A549 (cell line): ENCODE measurements around the gene TP53RK. TPM values are rescaled to one million over a fixed set of nuclear protein-coding genes. Genes with fewer than 3 reads are reported as not detected.

Experiments
- ATAC-seq, 2 experiments: fragments of 200-7000 bp in 1 of 2; fragments of >200 bp in 1 of 2; cut with Nextera tagmentation in 1 of 2; cut with Tn5 transposase in 1 of 2; 3 replicates each; pipeline versions ENCODE4 v1.8.0 to v1.9.1; 2018 to 2020; ENCODE audit warnings: mild to moderate bottlenecking in 1 of 2, moderate library complexity in 1 of 2
- CTCF ChIA-PET: fragments of 300-600 bp; sonication (Branson Sonifier 250); formaldehyde crosslinking; extraction: SDS; loops from one replicate; lab custom pipeline; 2021; ENCODE audit warnings: antibody characterized with exemption, inconsistent platforms; lab: Yijun Ruan, JAX
- POLR2A ChIA-PET: fragments of 350-600 bp; formaldehyde crosslinking; extraction: SDS; loops from one replicate; lab custom pipeline; 2021; ENCODE audit warnings: antibody characterized with exemption, inconsistent platforms; lab: Yijun Ruan, JAX
- DNase-seq, 2 experiments: peaks; one replicate each; pipeline versions ENCODE4 v3.0.0 to v3.0.0-alpha.2; 2011 to 2016; ENCODE audit warnings: low read depth in 1 of 2, low spot score in 1 of 2
- FAIRE-seq: peaks from 2 replicates; lab custom pipeline; 2011; peaks lifted over from hg19 to GRCh38; lab: Jason Lieb, UNC
- H3K27ac ChIP-seq, 2 experiments: fragments of >200 bp; sonication (Bioruptor Twin); formaldehyde crosslinking; 3 replicates each; pipeline ENCODE4 v1.5.1; 2016 to 2017
- H3K4me1 ChIP-seq: fragments of >200 bp; sonication (Bioruptor Twin); formaldehyde crosslinking; 3 replicates; pipeline ENCODE4 v1.6.1; 2016
- H3K4me2 ChIP-seq: fragments of >200 bp; sonication (Bioruptor Twin); formaldehyde crosslinking; 3 replicates; pipeline ENCODE4 v1.6.1; 2016
- H3K4me3 ChIP-seq: fragments of >200 bp; sonication (Bioruptor Twin); formaldehyde crosslinking; 3 replicates; pipeline ENCODE4 v1.5.1; 2016
- H3K9me3 ChIP-seq: fragments of >200 bp; sonication (Bioruptor Twin); formaldehyde crosslinking; 3 replicates; pipeline ENCODE4 v1.6.1; 2016
- CBX2 ChIP-seq: fragments of 200-600 bp; sonication (generic); IDR thresholded peaks from 2 replicates; pipeline ENCODE4 v1.6.1; 2016; ENCODE audit warnings: low read depth, mild to moderate bottlenecking, borderline replicate concordance
- CBX8 ChIP-seq: fragments of 200-600 bp; sonication (generic); IDR thresholded peaks from 2 replicates; pipeline ENCODE4 v1.6.1; 2016
- EHMT2 ChIP-seq: fragments of 200-600 bp; sonication (generic); IDR thresholded peaks from 2 replicates; pipeline ENCODE4 v1.6.1; 2016; ENCODE audit warnings: antibody characterized with exemption, low read depth, mild to moderate bottlenecking, moderate library complexity
- EP300 ChIP-seq, 2 experiments: fragments of >200 bp; sonication (Bioruptor Twin); formaldehyde crosslinking; IDR thresholded peaks; 2 replicates in 1 of 2; 3 replicates in 1 of 2; pipeline ENCODE4 v1.6.1; 2016 to 2017
- FOXS1 ChIP-seq: fragments of 250-450 bp; sonication (Bioruptor Pico); IDR thresholded peaks from 2 replicates; pipeline ENCODE4 v1.5.0; 2020; ENCODE audit warnings: mild to moderate bottlenecking, moderate library complexity
- HDAC2 ChIP-seq: fragments of 200-600 bp; sonication (generic); IDR thresholded peaks from 2 replicates; pipeline ENCODE4 v1.6.1; 2016
- HOXA7 ChIP-seq: fragments of 250-450 bp; sonication (Bioruptor Pico); IDR thresholded peaks from 2 replicates; pipeline ENCODE4 v1.5.0; 2020; ENCODE audit warnings: mild to moderate bottlenecking, moderate library complexity
- HOXB5 ChIP-seq: fragments of 250-450 bp; sonication (Bioruptor Pico); IDR thresholded peaks from 2 replicates; pipeline ENCODE4 v1.5.0; 2020; ENCODE audit warnings: mild to moderate bottlenecking, moderate library complexity
- JUNB ChIP-seq: fragments of >200 bp; sonication (Bioruptor Twin); formaldehyde crosslinking; IDR thresholded peaks from 2 replicates; pipeline ENCODE4 v1.6.1; 2016
- KDM1A ChIP-seq: fragments of 200-600 bp; sonication (generic); IDR thresholded peaks from 2 replicates; pipeline ENCODE4 v1.6.1; 2016; ENCODE audit warnings: low read depth, mild to moderate bottlenecking
- KDM5A ChIP-seq: fragments of 200-600 bp; sonication (generic); IDR thresholded peaks from 2 replicates; pipeline ENCODE4 v1.6.1; 2016; ENCODE audit warnings: antibody characterized with exemption, mild to moderate bottlenecking
- MAFK ChIP-seq: fragments of 450-650 bp; IDR thresholded peaks from 2 replicates; pipeline ENCODE4 v1.6.1; 2014; ENCODE audit not compliant: partially characterized antibody
- MAZ ChIP-seq: fragments of 150-350 bp; IDR thresholded peaks from 2 replicates; pipeline ENCODE4 v1.6.1; 2014; ENCODE audit warnings: antibody characterized with exemption, low read depth, low read length, borderline replicate concordance
- NFE2L2 ChIP-seq: fragments of 150-350 bp; conservative IDR thresholded peaks from 2 replicates; pipeline ENCODE4 v1.6.1; 2014; ENCODE audit warnings: low read length
- NR3C1 ChIP-seq: fragments of >200 bp; sonication (Bioruptor Twin); formaldehyde crosslinking; IDR thresholded peaks from 3 replicates; pipeline ENCODE4 v1.6.1; 2017
- PHF8 ChIP-seq: fragments of 200-600 bp; sonication (generic); IDR thresholded peaks from 2 replicates; pipeline ENCODE4 v1.6.1; 2016; ENCODE audit warnings: low read depth, mild to moderate bottlenecking, antibody characterized with exemption, moderate library complexity, borderline replicate concordance
- POLR2A ChIP-seq: IDR thresholded peaks from 2 replicates; pipeline ENCODE4 v1.6.1; 2012; ENCODE audit warnings: mild to moderate bottlenecking, low read length
- POLR2AphosphoS2 ChIP-seq: conservative IDR thresholded peaks from 2 replicates; pipeline ENCODE4 v1.6.1; 2012; ENCODE audit warnings: low read length, improper control_type of control experiment, inconsistent platforms
- RARB ChIP-seq: fragments of 250-450 bp; sonication (Bioruptor Pico); IDR thresholded peaks from 2 replicates; pipeline ENCODE4 v1.8.0; 2021; ENCODE audit warnings: mild to moderate bottlenecking, moderate library complexity
- RCOR1 ChIP-seq: fragments of 150-350 bp; IDR thresholded peaks from 2 replicates; pipeline ENCODE4 v1.6.1; 2014; ENCODE audit warnings: antibody characterized with exemption, low read length, low read depth
- SMC3 ChIP-seq: fragments of >200 bp; sonication (Bioruptor Twin); formaldehyde crosslinking; IDR thresholded peaks from 3 replicates; pipeline ENCODE4 v1.6.1; 2018; ENCODE audit warnings: inconsistent platforms
- SREBF2 ChIP-seq: fragments of 450-650 bp; IDR thresholded peaks from 2 replicates; pipeline ENCODE4 v1.6.1; 2014; ENCODE audit warnings: mild to moderate bottlenecking, moderate library complexity
- TFCP2L1 ChIP-seq: fragments of 250-450 bp; sonication (Bioruptor Pico); IDR thresholded peaks from 2 replicates; pipeline ENCODE4 v1.5.0; 2021; ENCODE audit warnings: mild to moderate bottlenecking
- ZC3H11A ChIP-seq: fragments of 450-650 bp; IDR thresholded peaks from 2 replicates; pipeline ENCODE4 v1.6.1; 2014; ENCODE audit warnings: antibody characterized with exemption, mild to moderate bottlenecking
- ZNF302 ChIP-seq: fragments of 250-450 bp; sonication (Bioruptor Pico); IDR thresholded peaks from 2 replicates; pipeline ENCODE4 v1.9.0; 2021; ENCODE audit warnings: inconsistent platforms, mild to moderate bottlenecking, moderate library complexity
- WGBS: methylation state at CpG from one replicate; pipeline ENCODE4 v1.1.6; 2017; ENCODE audit errors: missing lambda C conversion rate; 5-methylcytosine and 5-hydroxymethylcytosine counted together
- polyA plus RNA-seq, 4 experiments: library from polyadenylated mRNA; depleted of rRNA in 3 of 4; stranded (reverse); fragments of >200 nt; fragmentation: RNase III in 1 of 4; extraction: RNeasy Plus Mini Kit Qiagen cat#74134 plus additional on column Dnase treatment in 1 of 4; gene quantifications; 2 replicates in 3 of 4; 3 replicates in 1 of 4; pipeline ENCODE4 v1.2.3, GENCODE V29; 2011 to 2017
- TF ChIP-seq, protein P1 (sequence below): fragments of 250-450 bp; sonication (Bioruptor Pico); IDR thresholded peaks from 2 replicates; pipeline ENCODE4 v1.5.0; 2021; ENCODE audit warnings: mild to moderate bottlenecking, moderate library complexity, borderline replicate concordance
- TF ChIP-seq, protein P2 (sequence below): fragments of >200 bp; sonication (Bioruptor Twin); formaldehyde crosslinking; IDR thresholded peaks from 2 replicates; pipeline ENCODE4 v1.6.1; 2016
- TF ChIP-seq, protein P3 (sequence below): fragments of 250-450 bp; sonication (Bioruptor Pico); IDR thresholded peaks from 2 replicates; pipeline ENCODE4 v1.5.0; 2020; ENCODE audit warnings: low read depth, mild to moderate bottlenecking, moderate library complexity
- TF ChIP-seq, protein P4 (sequence below): fragments of 450-650 bp; IDR thresholded peaks from 2 replicates; pipeline ENCODE4 v1.6.1; 2014; ENCODE audit warnings: antibody characterized with exemption

Gene TP53RK
- polyA plus RNA-seq, 2 of the 4 experiments (the other 2 are of a cell fraction): 9.8 to 11.8 TPM

DNA sequence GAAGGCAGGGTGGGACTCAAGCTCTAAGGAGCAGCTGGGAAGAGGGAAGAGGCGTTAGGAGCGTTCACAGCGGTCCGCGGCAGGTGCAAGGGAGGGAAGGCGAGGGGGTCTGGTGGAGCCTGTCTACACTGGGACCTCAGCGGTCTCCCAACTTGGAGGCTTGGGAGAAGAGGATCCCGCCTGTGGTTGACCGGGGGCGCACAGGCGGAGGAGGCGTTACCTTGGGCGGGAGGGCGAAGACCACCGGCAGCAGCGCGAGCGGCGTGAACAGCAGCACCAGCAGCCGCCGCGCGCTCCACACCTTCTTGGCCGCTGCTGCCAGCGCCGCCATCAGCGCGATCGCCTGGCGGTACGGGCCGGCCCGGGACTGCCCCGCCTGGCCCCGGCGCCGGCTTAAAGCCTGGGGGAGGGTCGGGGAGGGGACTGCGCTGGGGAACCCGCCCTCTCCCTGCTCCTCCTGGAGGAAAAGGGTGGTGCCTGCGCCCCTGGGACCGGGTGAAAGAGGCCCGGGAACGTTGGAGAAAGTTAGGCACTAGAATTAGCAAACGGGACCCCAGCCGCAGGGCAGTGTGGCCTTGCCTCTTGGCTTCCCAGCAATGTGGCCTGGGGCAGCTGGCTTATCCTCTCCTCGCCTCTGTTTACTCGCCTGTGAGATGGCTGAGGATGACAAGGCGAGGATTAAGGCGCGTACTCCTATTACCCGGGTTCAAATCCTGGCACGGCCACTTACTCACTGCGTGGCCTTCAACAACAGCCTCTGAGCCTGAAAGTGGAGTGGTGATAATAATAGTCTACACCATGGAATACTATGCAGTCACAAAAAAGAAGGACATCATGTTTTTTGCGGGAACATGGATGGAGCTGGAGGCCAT lies 37.9 kb downstream of the TP53RK start, which contains the start of gene SLC13A3:
SLC13A3 (minus strand) TSS at position 369 of the 872 bp plus-strand sequence; CDS start at position 331, 38 bp downstream.
- Histone ChIP-seq H3K9me3 (no peaks in the 10 kb centered on the region), H3K4me1 (no peaks in the 10 kb centered on the region), H3K4me3 (no peak within 1 kb of the TSS), H3K4me2 (no peak within 1 kb of the TSS), H3K27ac (no peak within 1 kb of the TSS)
- FAIRE-seq (no peak), DNase-seq (no peak), ATAC-seq (no peak)
- TF ChIP-seq CBX8 (no peak), NR3C1 (no peak), RCOR1 (no peak)
- TF ChIP-seq, protein P1, sequence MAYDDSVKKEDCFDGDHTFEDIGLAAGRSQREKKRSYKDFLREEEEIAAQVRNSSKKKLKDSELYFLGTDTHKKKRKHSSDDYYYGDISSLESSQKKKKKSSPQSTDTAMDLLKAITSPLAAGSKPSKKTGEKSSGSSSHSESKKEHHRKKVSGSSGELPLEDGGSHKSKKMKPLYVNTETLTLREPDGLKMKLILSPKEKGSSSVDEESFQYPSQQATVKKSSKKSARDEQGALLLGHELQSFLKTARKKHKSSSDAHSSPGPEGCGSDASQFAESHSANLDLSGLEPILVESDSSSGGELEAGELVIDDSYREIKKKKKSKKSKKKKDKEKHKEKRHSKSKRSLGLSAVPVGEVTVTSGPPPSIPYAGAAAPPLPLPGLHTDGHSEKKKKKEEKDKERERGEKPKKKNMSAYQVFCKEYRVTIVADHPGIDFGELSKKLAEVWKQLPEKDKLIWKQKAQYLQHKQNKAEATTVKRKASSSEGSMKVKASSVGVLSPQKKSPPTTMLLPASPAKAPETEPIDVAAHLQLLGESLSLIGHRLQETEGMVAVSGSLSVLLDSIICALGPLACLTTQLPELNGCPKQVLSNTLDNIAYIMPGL (CRISPR knock-in tag): no peak
- ChIA-PET CTCF (no interaction called here), POLR2A (no interaction called here)
- WGBS: 70% methylated on average over 42 of the region's 55 CpGs

DNA sequence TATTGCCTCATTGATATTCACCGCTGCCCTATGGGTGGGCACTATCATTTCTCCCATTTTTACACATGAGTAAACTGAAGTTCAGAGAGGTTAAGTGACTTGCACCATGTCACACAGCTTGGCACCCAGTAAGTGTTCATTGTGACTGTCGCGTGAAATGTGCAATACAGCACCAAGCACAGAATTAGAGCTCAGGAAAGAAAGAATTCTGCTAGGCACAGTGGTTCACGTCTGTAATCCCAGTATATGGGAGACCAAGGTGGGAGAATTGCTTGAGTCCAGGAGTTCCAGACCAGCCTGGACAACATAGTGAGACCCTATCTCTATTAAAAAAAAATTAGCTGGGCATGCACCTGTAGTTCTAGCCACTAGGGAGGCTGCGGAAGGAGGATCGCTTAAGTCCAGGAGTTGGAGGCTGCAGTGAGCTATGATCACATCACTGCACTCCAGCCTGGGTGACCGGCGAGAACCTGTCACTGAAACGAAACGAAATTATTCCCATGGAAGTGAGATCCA lies 38.6 kb downstream of the TP53RK start:
- Histone ChIP-seq H3K9me3 (no peaks in the 10 kb centered on the region), H3K27ac (no peak overlapping the region), H3K4me3 (no peak overlapping the region), H3K4me2 (no peak overlapping the region), H3K4me1 (no peaks in the 10 kb centered on the region)
- FAIRE-seq (no peak), DNase-seq (no peak), ATAC-seq (no peak)
- TF ChIP-seq, protein P2, sequence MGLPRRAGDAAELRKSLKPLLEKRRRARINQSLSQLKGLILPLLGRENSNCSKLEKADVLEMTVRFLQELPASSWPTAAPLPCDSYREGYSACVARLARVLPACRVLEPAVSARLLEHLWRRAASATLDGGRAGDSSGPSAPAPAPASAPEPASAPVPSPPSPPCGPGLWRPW: no peak
- no peak for TF ChIP-seq NFE2L2
- no peak for TF ChIP-seq HOXA7
- TF ChIP-seq CBX8: no peak
- TF ChIP-seq JUNB: no peak
- no peak for TF ChIP-seq PHF8
- TF ChIP-seq SMC3: no peak
- TF ChIP-seq MAFK: no peak
- no peak for TF ChIP-seq POLR2AphosphoS2
- no peak for TF ChIP-seq MAZ
- TF ChIP-seq, protein P1 (CRISPR knock-in tag): no peak
- no peak for TF ChIP-seq CBX2
- TF ChIP-seq POLR2A: no peak
- TF ChIP-seq EP300 (IDR thresholded peaks at IDR 0.05): no peak
- no peak for TF ChIP-seq HDAC2
- no peak for TF ChIP-seq TFCP2L1 (CRISPR knock-in tag)
- ChIA-PET CTCF (interaction anchor here (0.6 kb wide), 1 partner anchor 26 kb away, joined by 3 read pairs; no protein-coding TSS in a partner anchor), POLR2A (no interaction called here)
- 66% methylated on average over 10 of the region's 10 CpGs for WGBS

DNA sequence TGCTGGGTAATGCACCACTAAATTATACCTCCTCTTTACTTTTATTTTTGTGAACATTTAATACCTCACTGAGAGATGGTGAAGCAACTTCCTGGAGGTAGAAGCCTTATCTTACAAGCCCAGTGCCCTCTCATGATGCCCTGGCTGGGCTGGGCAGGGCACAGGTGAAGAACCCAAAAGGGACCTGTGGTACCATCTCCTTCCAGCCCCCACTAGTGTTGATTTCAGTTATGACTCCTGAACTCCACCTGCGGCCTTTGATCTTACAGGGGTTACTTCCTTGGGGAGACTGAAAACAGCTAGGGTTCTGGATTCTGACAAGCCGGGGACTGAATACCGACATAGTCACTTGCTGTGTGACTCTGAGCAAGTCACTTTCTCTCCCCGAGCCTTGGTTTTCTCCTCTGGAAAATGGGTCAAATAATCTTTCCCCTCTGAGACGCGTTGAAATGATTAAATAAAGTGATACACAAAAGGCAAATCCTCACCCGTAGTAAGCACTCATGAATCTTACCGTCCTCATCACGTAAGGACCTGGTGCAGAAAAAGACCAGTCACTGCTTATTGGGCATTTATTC lies 39.2 kb downstream of the TP53RK start:
- Histone ChIP-seq H3K9me3 (no peaks in the 10 kb centered on the region), H3K4me2 (no peak overlapping the region), H3K4me1 (no peaks in the 10 kb centered on the region), H3K4me3 (no peak overlapping the region), H3K27ac (no peak overlapping the region)
- ChIA-PET POLR2A (no interaction called here), CTCF (interaction anchor here (0.6 to 1.1 kb wide), 3 partner anchors 9 to 129 kb away, joined by 3 to 4 read pairs (median 3); no protein-coding TSS in a partner anchor)
- no peak for ATAC-seq
- no peak for FAIRE-seq
- TF ChIP-seq KDM5A (no peak), SREBF2 (no peak), ZNF302 (no peak), KDM1A (no peak), RARB (CRISPR knock-in tag) (no peak), FOXS1 (CRISPR knock-in tag) (no peak), HOXB5 (CRISPR knock-in tag) (no peak), ZC3H11A (no peak), CBX8 (no peak), EHMT2 (no peak)
- TF ChIP-seq, protein P3, sequence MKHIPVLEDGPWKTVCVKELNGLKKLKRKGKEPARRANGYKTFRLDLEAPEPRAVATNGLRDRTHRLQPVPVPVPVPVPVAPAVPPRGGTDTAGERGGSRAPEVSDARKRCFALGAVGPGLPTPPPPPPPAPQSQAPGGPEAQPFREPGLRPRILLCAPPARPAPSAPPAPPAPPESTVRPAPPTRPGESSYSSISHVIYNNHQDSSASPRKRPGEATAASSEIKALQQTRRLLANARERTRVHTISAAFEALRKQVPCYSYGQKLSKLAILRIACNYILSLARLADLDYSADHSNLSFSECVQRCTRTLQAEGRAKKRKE (CRISPR knock-in tag): no peak
- TF ChIP-seq, protein P4, sequence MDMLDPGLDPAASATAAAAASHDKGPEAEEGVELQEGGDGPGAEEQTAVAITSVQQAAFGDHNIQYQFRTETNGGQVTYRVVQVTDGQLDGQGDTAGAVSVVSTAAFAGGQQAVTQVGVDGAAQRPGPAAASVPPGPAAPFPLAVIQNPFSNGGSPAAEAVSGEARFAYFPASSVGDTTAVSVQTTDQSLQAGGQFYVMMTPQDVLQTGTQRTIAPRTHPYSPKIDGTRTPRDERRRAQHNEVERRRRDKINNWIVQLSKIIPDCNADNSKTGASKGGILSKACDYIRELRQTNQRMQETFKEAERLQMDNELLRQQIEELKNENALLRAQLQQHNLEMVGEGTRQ: no peak
- 68% methylated on average over 9 of the region's 9 CpGs for WGBS
- DNase-seq: no peak
